C4-2B (cell line): ENCODE data around the gene MUC13.

Experiments
- H3K27ac ChIP-seq: fragments of 450-650 bp; 2 replicates; pipeline ENCODE4 v1.5.1; 2017
- CTCF ChIP-seq: fragments of 450-650 bp; conservative IDR thresholded peaks from 2 replicates; pipeline ENCODE4 v1.5.1; 2017; ENCODE audit warnings: mild to moderate bottlenecking
- ZFX ChIP-seq: fragments of 450-650 bp; IDR thresholded peaks from 2 replicates; pipeline ENCODE4 v1.6.1; 2017

Gene MUC13

GRCh38 chr3:124972457-124972856 is 37.9 kb upstream of the MUC13 start:
- TF ChIP-seq CTCF, result no peak
- no peak for TF ChIP-seq ZFX

DNA sequence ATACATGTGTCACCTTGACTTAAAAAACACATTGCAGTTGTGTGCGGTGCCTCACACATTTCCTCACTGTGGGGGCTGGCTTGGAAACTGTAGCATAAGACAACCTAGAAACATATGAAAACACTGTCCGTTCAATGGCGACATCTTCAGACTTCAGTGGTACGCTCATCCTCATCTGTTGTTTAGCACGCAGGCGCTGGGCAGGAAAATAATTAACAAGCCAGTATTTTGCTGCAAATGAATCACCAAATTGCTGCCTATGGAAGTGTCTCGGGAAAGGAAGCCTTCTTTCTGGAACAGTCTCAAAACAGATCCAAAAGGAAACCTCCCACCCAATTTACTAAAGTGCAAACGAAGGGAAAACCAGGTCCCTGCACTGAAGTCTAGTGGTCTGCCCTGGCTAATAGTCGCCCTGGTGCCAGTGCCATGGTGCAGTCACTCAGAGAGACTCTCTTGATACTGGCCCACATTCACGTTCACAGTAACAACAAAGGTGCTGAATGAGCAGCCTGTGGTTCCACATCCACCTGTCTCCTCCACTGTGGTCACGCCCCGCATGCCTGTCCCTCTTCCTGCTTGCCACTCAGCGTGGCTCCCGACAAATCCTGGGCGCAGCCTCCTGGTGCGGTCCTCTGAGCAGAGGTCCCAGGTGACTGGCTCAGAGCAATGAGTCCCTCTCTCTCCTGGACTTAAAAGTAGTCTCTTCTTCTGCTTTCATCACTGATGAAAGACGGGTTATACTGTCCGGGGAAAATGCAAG is 35.6 kb upstream of the MUC13 start:
- no peak overlapping the region for H3K27ac ChIP-seq
- TF ChIP-seq ZFX, result no peak

More at GRCh38 chr3:124972457-124972856, 37.9 kb upstream of the MUC13 start:
- no peak overlapping the region for H3K27ac ChIP-seq

GRCh38 chr3:124969190-124969589 is 34.6 kb upstream of the MUC13 start:
- no peak for TF ChIP-seq CTCF
- TF ChIP-seq ZFX, result no peak
- H3K27ac ChIP-seq, result no peak overlapping the region

DNA sequence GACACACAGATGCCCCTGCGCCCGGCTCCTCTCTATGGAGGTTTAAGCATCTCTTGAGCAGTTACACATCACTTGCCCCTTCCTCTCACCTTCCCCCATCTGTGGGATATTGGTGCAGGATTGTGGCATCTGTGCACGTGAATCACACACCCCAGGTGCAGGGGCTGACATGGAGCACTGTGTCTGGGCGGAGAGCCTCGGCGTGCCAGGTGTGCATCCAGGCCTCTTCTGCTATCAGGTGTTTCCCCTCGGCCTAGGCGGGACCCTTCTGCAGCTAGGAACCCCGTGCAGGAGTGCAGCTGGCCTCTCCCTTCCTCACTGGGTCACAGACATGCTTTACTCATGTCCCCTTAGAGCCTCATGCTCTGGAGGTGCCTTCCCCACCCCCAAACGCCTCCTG is 33.4 kb upstream of the MUC13 start:
- TF ChIP-seq ZFX (no peak), CTCF (no peak)
- no peak overlapping the region for H3K27ac ChIP-seq

GRCh38 chr3:124966521-124967445 is 32.2 kb upstream of the MUC13 start:
- TF ChIP-seq CTCF (no peak), ZFX (no peak)
- H3K27ac ChIP-seq, result no peak overlapping the region

- no peak overlapping the region for H3K27ac ChIP-seq
- TF ChIP-seq ZFX (no peak), CTCF (no peak)
Observed at GRCh38 chr3:124965413-124965812, 30.9 kb upstream of the MUC13 start.

GRCh38 chr3:124964387-124964786 is 29.8 kb upstream of the MUC13 start:
- H3K27ac ChIP-seq, result no peak overlapping the region
- TF ChIP-seq CTCF (no peak), ZFX (no peak)
